HL-60 (cell line): Measurements from ENCODE around the gene TSHZ1.

Experiments
- DNase-seq, 2 experiments: peaks; one replicate each; pipeline ENCODE4 v3.0.0-alpha.2; 2010 to 2020; ENCODE audit warnings: low read depth in 1 of 2, low spot score in 1 of 2
- H3K27ac ChIP-seq: fragments of 250-450 bp; sonication (Bioruptor Pico); replicated peaks from 2 replicates; pipeline ENCODE4 v1.5.1; 2020; ENCODE audit warnings: mild to moderate bottlenecking, moderate library complexity
- H3K27me3 ChIP-seq: fragments of 250-450 bp; sonication (Bioruptor Pico); 2 replicates; pipeline ENCODE4 v1.5.1; 2021; ENCODE audit warnings: mild to moderate bottlenecking, moderate library complexity; ENCODE audit not compliant: insufficient read depth, poor library complexity, severe bottlenecking
- H3K4me3 ChIP-seq: replicated peaks from 2 replicates; pipeline ENCODE4 v1.5.1; 2011; ENCODE audit warnings: mild to moderate bottlenecking, control low read depth, low read length; ENCODE audit not compliant: insufficient read depth
- GABPA ChIP-seq: IDR thresholded peaks from 2 replicates; pipeline ENCODE4 v1.6.1; 2012; ENCODE audit warnings: low read depth
- POLR2AphosphoS5 ChIP-seq: IDR thresholded peaks from 2 replicates; pipeline ENCODE4 v1.6.1; 2012; ENCODE audit warnings: low read depth
- SPI1 ChIP-seq: IDR thresholded peaks from 2 replicates; pipeline ENCODE4 v1.6.1; 2012; ENCODE audit warnings: low read depth, mild to moderate bottlenecking, borderline replicate concordance
- TF ChIP-seq, protein P1 (sequence below): IDR thresholded peaks from 2 replicates; pipeline ENCODE4 v1.6.1; 2012; ENCODE audit warnings: low read depth; ENCODE audit not compliant: insufficient replicate concordance
- TF ChIP-seq, protein P2 (sequence below): IDR thresholded peaks from one replicate; pipeline ENCODE4 v1.5.1; 2011; ENCODE audit warnings: low read length, control low read depth, inconsistent platforms; ENCODE audit not compliant: insufficient read depth

The TSHZ1 gene

DNA sequence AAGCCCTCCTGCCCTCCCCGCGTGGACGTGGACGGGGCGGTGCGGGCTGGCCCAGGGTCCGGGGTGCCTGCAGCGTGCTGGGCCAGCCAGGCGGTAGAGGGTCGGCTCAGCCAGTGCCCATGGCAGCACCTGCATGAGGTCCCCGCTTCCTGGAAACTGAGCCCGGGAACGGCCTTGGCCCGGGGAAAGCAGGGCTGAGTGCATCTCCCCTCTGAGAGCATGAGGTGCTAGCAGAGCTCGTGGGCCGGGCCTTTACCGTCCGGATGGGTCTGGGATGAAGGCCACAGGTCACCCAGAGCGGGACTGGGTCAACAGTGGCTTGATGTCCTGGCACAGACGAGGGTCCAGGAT is 39.8 kb downstream of the TSHZ1 start:
- Histone ChIP-seq H3K4me3 (no peak overlapping the region), H3K27ac (no peak overlapping the region), H3K27me3 (no peaks in the 10 kb centered on the region)
- DNase-seq: no peak
- TF ChIP-seq, protein P1, sequence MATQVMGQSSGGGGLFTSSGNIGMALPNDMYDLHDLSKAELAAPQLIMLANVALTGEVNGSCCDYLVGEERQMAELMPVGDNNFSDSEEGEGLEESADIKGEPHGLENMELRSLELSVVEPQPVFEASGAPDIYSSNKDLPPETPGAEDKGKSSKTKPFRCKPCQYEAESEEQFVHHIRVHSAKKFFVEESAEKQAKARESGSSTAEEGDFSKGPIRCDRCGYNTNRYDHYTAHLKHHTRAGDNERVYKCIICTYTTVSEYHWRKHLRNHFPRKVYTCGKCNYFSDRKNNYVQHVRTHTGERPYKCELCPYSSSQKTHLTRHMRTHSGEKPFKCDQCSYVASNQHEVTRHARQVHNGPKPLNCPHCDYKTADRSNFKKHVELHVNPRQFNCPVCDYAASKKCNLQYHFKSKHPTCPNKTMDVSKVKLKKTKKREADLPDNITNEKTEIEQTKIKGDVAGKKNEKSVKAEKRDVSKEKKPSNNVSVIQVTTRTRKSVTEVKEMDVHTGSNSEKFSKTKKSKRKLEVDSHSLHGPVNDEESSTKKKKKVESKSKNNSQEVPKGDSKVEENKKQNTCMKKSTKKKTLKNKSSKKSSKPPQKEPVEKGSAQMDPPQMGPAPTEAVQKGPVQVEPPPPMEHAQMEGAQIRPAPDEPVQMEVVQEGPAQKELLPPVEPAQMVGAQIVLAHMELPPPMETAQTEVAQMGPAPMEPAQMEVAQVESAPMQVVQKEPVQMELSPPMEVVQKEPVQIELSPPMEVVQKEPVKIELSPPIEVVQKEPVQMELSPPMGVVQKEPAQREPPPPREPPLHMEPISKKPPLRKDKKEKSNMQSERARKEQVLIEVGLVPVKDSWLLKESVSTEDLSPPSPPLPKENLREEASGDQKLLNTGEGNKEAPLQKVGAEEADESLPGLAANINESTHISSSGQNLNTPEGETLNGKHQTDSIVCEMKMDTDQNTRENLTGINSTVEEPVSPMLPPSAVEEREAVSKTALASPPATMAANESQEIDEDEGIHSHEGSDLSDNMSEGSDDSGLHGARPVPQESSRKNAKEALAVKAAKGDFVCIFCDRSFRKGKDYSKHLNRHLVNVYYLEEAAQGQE: no peak
- no peak for TF ChIP-seq SPI1

DNA sequence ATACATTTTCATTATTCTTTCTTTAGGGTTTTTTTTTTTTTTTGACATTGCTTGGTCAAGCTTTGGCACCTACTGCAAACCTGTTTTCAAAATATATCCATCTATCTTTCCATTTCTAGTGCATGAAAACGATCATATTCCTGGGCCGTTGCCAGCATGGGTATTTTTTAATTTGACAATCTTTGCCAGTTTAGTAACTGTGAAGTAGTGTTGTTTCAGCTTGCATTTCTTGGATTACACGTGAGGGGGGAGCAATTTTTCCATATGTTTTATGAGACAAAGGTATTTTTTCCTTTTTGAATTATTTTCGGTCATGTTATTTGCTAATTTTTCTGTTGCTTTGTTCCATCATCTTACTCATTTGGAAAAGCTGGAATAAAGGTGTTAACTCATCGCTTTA is 40.9 kb downstream of the TSHZ1 start:
- Histone ChIP-seq H3K27me3 (no peaks in the 10 kb centered on the region), H3K27ac (no peak overlapping the region), H3K4me3 (no peak overlapping the region)
- no peak for DNase-seq
- TF ChIP-seq, protein P2, sequence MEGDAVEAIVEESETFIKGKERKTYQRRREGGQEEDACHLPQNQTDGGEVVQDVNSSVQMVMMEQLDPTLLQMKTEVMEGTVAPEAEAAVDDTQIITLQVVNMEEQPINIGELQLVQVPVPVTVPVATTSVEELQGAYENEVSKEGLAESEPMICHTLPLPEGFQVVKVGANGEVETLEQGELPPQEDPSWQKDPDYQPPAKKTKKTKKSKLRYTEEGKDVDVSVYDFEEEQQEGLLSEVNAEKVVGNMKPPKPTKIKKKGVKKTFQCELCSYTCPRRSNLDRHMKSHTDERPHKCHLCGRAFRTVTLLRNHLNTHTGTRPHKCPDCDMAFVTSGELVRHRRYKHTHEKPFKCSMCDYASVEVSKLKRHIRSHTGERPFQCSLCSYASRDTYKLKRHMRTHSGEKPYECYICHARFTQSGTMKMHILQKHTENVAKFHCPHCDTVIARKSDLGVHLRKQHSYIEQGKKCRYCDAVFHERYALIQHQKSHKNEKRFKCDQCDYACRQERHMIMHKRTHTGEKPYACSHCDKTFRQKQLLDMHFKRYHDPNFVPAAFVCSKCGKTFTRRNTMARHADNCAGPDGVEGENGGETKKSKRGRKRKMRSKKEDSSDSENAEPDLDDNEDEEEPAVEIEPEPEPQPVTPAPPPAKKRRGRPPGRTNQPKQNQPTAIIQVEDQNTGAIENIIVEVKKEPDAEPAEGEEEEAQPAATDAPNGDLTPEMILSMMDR: no peak
- no peak for TF ChIP-seq SPI1
- no peak for TF ChIP-seq GABPA
- no peak for TF ChIP-seq POLR2AphosphoS5
- TF ChIP-seq, protein P1: no peak

DNA sequence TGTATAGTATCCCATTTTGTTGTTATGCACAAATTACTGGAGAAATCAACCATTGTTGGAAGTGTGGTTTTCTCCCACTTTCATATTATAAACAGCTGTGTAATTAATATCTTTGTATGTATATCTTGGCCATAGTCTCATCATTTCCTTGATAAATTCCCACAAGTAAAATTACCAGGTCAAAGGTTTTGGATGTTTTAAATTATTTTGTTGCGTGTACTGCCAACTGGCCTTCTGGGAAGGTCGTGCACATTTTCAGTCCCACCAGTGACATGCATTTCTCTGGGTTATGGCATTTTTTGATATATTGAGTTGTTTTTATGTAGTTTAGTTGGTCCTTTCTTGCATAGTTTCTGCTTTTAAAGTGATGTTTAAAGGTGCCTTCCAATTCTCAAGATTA is 41.5 kb downstream of the TSHZ1 start:
- no peak overlapping the region for H3K4me3 ChIP-seq
- TF ChIP-seq, protein P1: no peak
- TF ChIP-seq, protein P2: no peak
- TF ChIP-seq SPI1: no peak
- no peak for TF ChIP-seq POLR2AphosphoS5
- no peak for TF ChIP-seq GABPA
- DNase-seq: no peak
- no peaks in the 10 kb centered on the region for H3K27me3 ChIP-seq
- H3K27ac ChIP-seq: no peak overlapping the region

DNA sequence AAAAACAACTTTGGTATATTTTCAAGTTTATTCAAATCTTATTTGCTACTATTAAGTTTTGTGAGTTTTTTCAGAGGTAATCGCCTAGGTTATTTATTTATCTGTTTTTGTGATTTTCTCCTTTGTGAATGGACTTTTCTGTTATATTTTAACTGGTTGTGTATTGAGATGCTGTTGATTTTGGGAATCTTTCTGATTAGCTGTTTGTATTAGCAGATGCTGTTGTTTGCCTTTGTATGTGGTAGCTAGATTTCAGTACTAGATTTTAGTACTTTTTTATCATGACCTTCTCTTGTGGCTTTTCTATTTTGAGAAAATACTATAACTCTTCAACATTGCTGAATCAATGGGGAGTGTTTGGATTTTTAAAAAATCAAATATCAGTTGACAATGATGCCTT is 42.4 kb downstream of the TSHZ1 start:
- H3K27ac ChIP-seq: no peak overlapping the region
- H3K4me3 ChIP-seq: no peak overlapping the region
- TF ChIP-seq, protein P1: no peak
- TF ChIP-seq POLR2AphosphoS5: no peak
- TF ChIP-seq, protein P2: no peak
- TF ChIP-seq SPI1: no peak
- TF ChIP-seq GABPA: no peak
- no peaks in the 10 kb centered on the region for H3K27me3 ChIP-seq
- no peak for DNase-seq
